Activated T-helper 2 cell treated with anti-CD3 and anti-CD28 coated beads, Interferon-gamma antibody, Interleukin-2, Interleukin-4, amounts not matched to agents 10 μg/mL and 5 μg/mL and 100 μg/mL, durations not matched to agents 14 hours and 24 hours and 36 hours (primary cell): ENCODE results near the gene CD72. TPM values are rescaled to one million over a fixed set of nuclear protein-coding genes. Genes with fewer than 3 reads are reported as not detected.

ENCODE experiments used
- DNase-seq: peaks from one replicate; pipeline ENCODE4 v3.0.0; 2021; ENCODE audit warnings: low spot score
- H3K27ac Mint-ChIP-seq: one replicate; pipeline ENCODE4 v1.8.0; 2021; ENCODE audit warnings: mixed read lengths
- H3K27me3 Mint-ChIP-seq: one replicate; pipeline ENCODE4 v1.8.0; 2021; ENCODE audit warnings: low read depth, mixed read lengths
- H3K36me3 Mint-ChIP-seq: one replicate; pipeline ENCODE4 v1.8.0; 2021; ENCODE audit warnings: low read depth, mixed read lengths
- H3K4me1 Mint-ChIP-seq: one replicate; pipeline ENCODE4 v1.8.0; 2021; ENCODE audit warnings: low read depth, mixed read lengths
- H3K4me3 Mint-ChIP-seq: one replicate; pipeline ENCODE4 v1.8.0; 2021; ENCODE audit warnings: low read depth, mild to moderate bottlenecking, moderate library complexity, mixed read lengths
- H3K9me3 Mint-ChIP-seq: one replicate; pipeline ENCODE4 v1.8.0; 2021; ENCODE audit warnings: mixed read lengths
- intact Hi-C: fragments of 100-400 bp; cut with micrococcal nuclease; formaldehyde crosslinking; loops from one replicate; pipeline ENCODE4 v1.15.1; 2023
- total RNA-seq: library from RNA; stranded (reverse); gene quantifications from 2 replicates; pipeline ENCODE4 v1.2.3, GENCODE V29; 2022

CD72 gene
- total RNA-seq, 1 donor from 2014 or later, result 11.4 TPM

GRCh38 chr9:35568196-35568595 is 50.0 kb downstream of the CD72 start:
- Mint-ChIP-seq H3K4me1 (peaks cover 35% of the 10 kb centered on the region), H3K4me3 (no peak overlapping the region), H3K9me3 (no peaks in the 10 kb centered on the region), H3K27ac (no peak overlapping the region), H3K27me3 (no peaks in the 10 kb centered on the region), H3K36me3 (no peaks in the 10 kb centered on the region)
- intact Hi-C loops, result no loop called here
- DNase-seq, result no peak

DNA sequence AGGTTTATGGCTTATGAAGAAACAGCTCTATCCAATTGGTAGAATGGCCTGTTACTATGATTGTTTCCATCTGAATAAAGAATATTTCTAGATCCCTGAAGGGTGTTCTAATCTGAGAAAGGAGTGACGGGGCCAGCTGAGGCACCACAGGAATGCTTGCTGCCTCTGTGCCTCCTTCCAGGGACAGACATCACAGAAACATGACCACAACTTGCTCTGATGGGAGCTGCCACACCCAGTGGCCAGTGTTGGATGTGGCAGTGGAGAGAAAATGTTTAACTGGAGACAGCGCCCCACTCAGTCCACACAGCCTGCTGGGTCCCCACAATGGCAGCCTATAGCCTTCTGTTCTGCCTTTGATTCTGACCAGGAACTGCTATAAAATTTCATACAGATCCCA is 51.8 kb downstream of the CD72 start:
- no peaks in the 10 kb centered on the region for H3K27me3 Mint-ChIP-seq
- intact Hi-C loops, result no loop called here
- DNase-seq, result no peak
- H3K36me3 Mint-ChIP-seq, result no peaks in the 10 kb centered on the region
- H3K4me1 Mint-ChIP-seq, result peaks cover 28% of the 10 kb centered on the region
- no peaks in the 10 kb centered on the region for H3K9me3 Mint-ChIP-seq
- no peak overlapping the region for H3K4me3 Mint-ChIP-seq
- no peak overlapping the region for H3K27ac Mint-ChIP-seq

DNA sequence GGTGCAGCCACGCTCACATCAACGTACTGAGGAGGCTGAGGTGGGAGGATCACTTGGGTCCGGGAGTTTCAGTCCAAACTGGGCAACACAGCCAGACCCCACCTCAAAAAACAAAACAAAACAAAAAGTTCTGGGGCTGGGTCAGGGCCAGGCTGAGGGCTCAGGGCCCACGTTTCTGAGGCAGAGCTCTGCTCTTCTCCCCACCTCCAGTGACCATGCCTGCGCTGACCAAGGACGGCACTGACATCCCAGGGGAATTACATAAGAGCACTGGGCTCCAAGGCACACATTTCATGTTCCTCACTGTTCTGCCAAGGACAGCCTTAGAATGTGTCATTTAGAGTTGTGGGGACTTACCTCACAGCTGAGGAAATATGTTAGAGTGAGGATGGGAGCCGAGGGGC is 53.6 kb downstream of the CD72 start:
- intact Hi-C loops, result no loop called here
- Mint-ChIP-seq H3K4me1 (peaks cover 14% of the 10 kb centered on the region), H3K27me3 (no peaks in the 10 kb centered on the region), H3K4me3 (no peak overlapping the region), H3K27ac (no peak overlapping the region), H3K36me3 (no peaks in the 10 kb centered on the region), H3K9me3 (no peaks in the 10 kb centered on the region)
- DNase-seq, result no peak

DNA sequence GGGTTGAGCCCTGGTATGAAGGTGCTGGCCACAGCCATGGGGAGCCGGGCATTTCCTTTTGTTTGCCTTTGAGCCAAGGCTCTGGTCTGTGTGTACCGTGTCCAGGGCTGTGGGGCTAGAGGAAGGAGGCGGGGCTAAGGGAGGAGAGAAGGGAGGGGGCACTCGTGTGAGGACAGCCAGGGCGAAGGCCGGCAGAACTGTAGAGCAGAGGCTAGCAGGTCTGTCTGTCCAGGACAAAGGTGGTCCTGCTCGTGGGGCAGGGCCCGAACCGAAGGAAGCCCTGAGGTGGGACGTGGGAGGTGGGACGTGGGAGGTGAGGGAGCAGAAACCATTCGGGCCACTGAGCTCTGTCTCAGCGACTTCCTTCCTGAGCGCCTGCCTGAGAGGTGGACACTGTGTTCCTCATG is 54.4 kb downstream of the CD72 start:
- H3K27ac Mint-ChIP-seq, result peak overlapping the region; percentile 34
- H3K36me3 Mint-ChIP-seq, result no peaks in the 10 kb centered on the region
- no peaks in the 10 kb centered on the region for H3K9me3 Mint-ChIP-seq
- no peak for DNase-seq
- peaks cover 6% of the 10 kb centered on the region for H3K4me1 Mint-ChIP-seq
- no peaks in the 10 kb centered on the region for H3K27me3 Mint-ChIP-seq
- no peak overlapping the region for H3K4me3 Mint-ChIP-seq
- intact Hi-C loops, result no loop called here

DNA sequence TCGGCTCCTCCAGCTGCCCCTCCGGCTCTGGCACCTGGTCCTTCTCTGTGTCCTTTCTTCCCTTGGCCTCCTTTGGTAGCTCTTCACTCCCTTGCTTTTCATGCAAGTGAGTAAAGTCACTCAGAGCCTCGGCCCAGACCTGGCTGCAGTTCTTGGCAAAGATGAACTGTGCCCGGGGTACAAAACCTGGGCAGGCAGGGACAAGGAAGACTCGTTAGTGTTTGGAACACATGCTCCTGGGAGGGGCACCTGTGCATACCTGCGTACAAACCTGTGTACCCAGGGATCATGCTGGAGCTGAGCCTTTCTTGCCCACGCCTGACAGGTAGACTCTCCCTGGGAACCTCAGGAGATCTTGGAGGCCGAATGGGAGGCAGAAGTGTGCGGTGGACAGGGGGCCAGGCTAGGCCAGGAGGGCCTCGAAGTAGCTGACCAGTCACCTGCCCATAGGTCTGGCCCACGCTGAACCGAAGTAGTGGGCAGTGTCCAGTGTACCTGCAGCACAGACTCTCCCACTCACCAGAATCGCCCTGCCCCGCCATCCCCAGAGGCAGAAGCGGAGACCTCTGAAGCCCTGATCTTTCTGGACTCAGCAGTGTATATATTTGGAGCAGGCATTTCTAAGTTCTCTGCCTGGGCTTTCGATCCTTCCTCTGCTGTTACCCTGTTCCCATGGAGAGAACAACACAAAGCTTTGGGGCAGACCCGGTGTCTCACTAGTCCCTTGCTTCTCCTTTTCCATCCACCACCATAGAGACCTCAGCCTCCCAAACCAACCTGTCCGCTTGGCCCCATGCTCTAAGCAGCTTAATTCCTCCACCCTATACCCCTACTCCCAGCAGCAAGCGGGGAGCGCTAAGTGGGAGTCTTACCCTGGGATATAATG is 55.1 kb downstream of the CD72 start:
- no peak for DNase-seq
- H3K4me1 Mint-ChIP-seq, result peaks cover 6% of the 10 kb centered on the region
- H3K36me3 Mint-ChIP-seq, result no peaks in the 10 kb centered on the region
- no peaks in the 10 kb centered on the region for H3K27me3 Mint-ChIP-seq
- H3K9me3 Mint-ChIP-seq, result no peaks in the 10 kb centered on the region
- intact Hi-C loops, result no loop called here
- H3K27ac Mint-ChIP-seq, result no peak overlapping the region
- H3K4me3 Mint-ChIP-seq, result no peak overlapping the region

- Mint-ChIP-seq H3K4me3 (no peak overlapping the region), H3K27me3 (no peaks in the 10 kb centered on the region), H3K9me3 (no peaks in the 10 kb centered on the region), H3K27ac (no peak overlapping the region), H3K4me1 (peaks cover 3% of the 10 kb centered on the region), H3K36me3 (no peaks in the 10 kb centered on the region)
- DNase-seq, result no peak
- intact Hi-C loops, result no loop called here
Observed at GRCh38 chr9:35561468-35562261, 56.5 kb downstream of the CD72 start.

- no peaks in the 10 kb centered on the region for H3K4me1 Mint-ChIP-seq
- no peaks in the 10 kb centered on the region for H3K27me3 Mint-ChIP-seq
- no peaks in the 10 kb centered on the region for H3K9me3 Mint-ChIP-seq
- no peak overlapping the region for H3K27ac Mint-ChIP-seq
- intact Hi-C loops, result no loop called here
- DNase-seq, result no peak
- no peak overlapping the region for H3K4me3 Mint-ChIP-seq
- H3K36me3 Mint-ChIP-seq, result no peaks in the 10 kb centered on the region
Observed at GRCh38 chr9:35560625-35561337, 57.4 kb downstream of the CD72 start.

Other genes starting within 250 kb of the CD72 start
- gene RUSC2, start 128.3 kb downstream of the CD72 start, total RNA-seq, result 5.9 and 6.7 TPM in 2 replicates
- gene TESK1, start 13.2 kb downstream of the CD72 start, total RNA-seq, result 44.5 and 48.0 TPM in 2 replicates
- 90.2 and 92.1 TPM in 2 replicates for gene SIT1, start 32.5 kb upstream of the CD72 start, total RNA-seq
- 5,290 and 6,583 TPM in 2 replicates for gene RMRP, start 39.6 kb upstream of the CD72 start, total RNA-seq
- 23.0 TPM in 2 replicates for gene CCDC107, start 39.9 kb upstream of the CD72 start, total RNA-seq
- 11.1 and 12.3 TPM in 2 replicates for gene ARHGEF39, start 46.8 kb upstream of the CD72 start, total RNA-seq
- gene CA9, start 55.5 kb upstream of the CD72 start, total RNA-seq, result 0.89 and 1.2 TPM in 2 replicates
- gene TPM2, start 71.5 kb upstream of the CD72 start, total RNA-seq, result 4.1 and 4.6 TPM in 2 replicates
- 253 and 267 TPM in 2 replicates for gene TLN1, start 113.8 kb upstream of the CD72 start, total RNA-seq
- gene CREB3, start 114.3 kb upstream of the CD72 start, total RNA-seq, result 34.3 and 34.5 TPM in 2 replicates
- 54.0 and 57.0 TPM in 2 replicates for gene GBA2, start 130.8 kb upstream of the CD72 start, total RNA-seq
- gene RGP1, start 130.9 kb upstream of the CD72 start, total RNA-seq, result 17.0 and 17.1 TPM in 2 replicates
- 0.37 and 0.41 TPM in 2 replicates for gene MSMP, start 135.9 kb upstream of the CD72 start, total RNA-seq
- 10.4 and 12.0 TPM in 2 replicates for gene NPR2, start 173.2 kb upstream of the CD72 start, total RNA-seq
- 0.82 and 1.5 TPM in 2 replicates for gene SPAG8, start 193.8 kb upstream of the CD72 start, total RNA-seq
- 49.4 and 49.7 TPM in 2 replicates for gene HINT2, start 196.6 kb upstream of the CD72 start, total RNA-seq
- gene FAM221B, start 210.3 kb upstream of the CD72 start, total RNA-seq, result not detected in 2 replicates
- 3.0 and 3.4 TPM in 2 replicates for gene TMEM8B, start 210.8 kb upstream of the CD72 start, total RNA-seq